HG03039 (cell line): ENCODE measurements around the gene GAA.

Source experiments
- ATAC-seq: cut with Tn5 transposase; IDR thresholded peaks from one replicate; pipeline ENCODE4 v1.9.1; 2021; ENCODE audit warnings: mild to moderate bottlenecking, moderate library complexity; ENCODE audit not compliant: unreplicated experiment

Gene GAA

GRCh38 chr17:80102664-80103448, 1.5 kb downstream of the GAA start:
- no peak for ATAC-seq

GRCh38 chr17:80103449-80104085, 2.2 kb downstream of the GAA start:
- no peak for ATAC-seq

- no peak for ATAC-seq
Observed at GRCh38 chr17:80104321-80104955, 3.1 kb downstream of the GAA start.

GRCh38 chr17:80104956-80105375, 3.6 kb downstream of the GAA start:
- ATAC-seq, result no peak

GRCh38 chr17:80105762-80106161, 4.4 kb downstream of the GAA start:
- no peak for ATAC-seq

GRCh38 chr17:80106176-80106575, 4.8 kb downstream of the GAA start:
- no peak for ATAC-seq

- no peak for ATAC-seq
Observed at GRCh38 chr17:80106751-80107150, 5.4 kb downstream of the GAA start.

GRCh38 chr17:80107231-80108021, 6.0 kb downstream of the GAA start:
- ATAC-seq, result no peak

GRCh38 chr17:80108036-80108971, 6.9 kb downstream of the GAA start:
- ATAC-seq, result no peak

- no peak for ATAC-seq
Observed at GRCh38 chr17:80109066-80109660, 7.8 kb downstream of the GAA start.

GRCh38 chr17:80109713-80110446, 8.5 kb downstream of the GAA start:
- ATAC-seq, result no peak

- no peak for ATAC-seq
Observed at GRCh38 chr17:80110447-80110812, 9.0 kb downstream of the GAA start.

- no peak for ATAC-seq
Observed at GRCh38 chr17:80110927-80111701, 9.7 kb downstream of the GAA start.

GRCh38 chr17:80111702-80112470, 10.5 kb downstream of the GAA start:
- no peak for ATAC-seq

- no peak for ATAC-seq
Observed at GRCh38 chr17:80112471-80113032, 11.2 kb downstream of the GAA start.

- no peak for ATAC-seq
Observed at GRCh38 chr17:80113033-80113484, 11.7 kb downstream of the GAA start.

- ATAC-seq, result no peak
Observed at GRCh38 chr17:80114758-80115157, 13.4 kb downstream of the GAA start.
